IPS-18c (cell line): Measurements from ENCODE around the gene EXOC2.

ENCODE experiments used
- H3K4me3 ChIP-seq: 2 replicates; pipeline ENCODE4 v1.7.0; 2013; ENCODE audit warnings: low read depth, mild to moderate bottlenecking, low read length, moderate library complexity; ENCODE audit not compliant: insufficient read depth
- H3K9me3 ChIP-seq: one replicate; pipeline ENCODE4 v1.6.1; 2013; ENCODE audit warnings: mild to moderate bottlenecking, low read length, moderate library complexity; ENCODE audit not compliant: control insufficient read depth, insufficient read depth

Gene EXOC2

GRCh38 chr6:537114-537513, 155.8 kb downstream of the EXOC2 start:
- H3K4me3 ChIP-seq = no peak overlapping the region
- no peaks in the 10 kb centered on the region for H3K9me3 ChIP-seq

- H3K4me3 ChIP-seq = no peak overlapping the region
- no peaks in the 10 kb centered on the region for H3K9me3 ChIP-seq
Observed at GRCh38 chr6:530425-530824, 162.5 kb downstream of the EXOC2 start.

GRCh38 chr6:528989-529388, 163.9 kb downstream of the EXOC2 start:
- no peaks in the 10 kb centered on the region for H3K9me3 ChIP-seq
- H3K4me3 ChIP-seq = no peak overlapping the region

- no peak overlapping the region for H3K4me3 ChIP-seq
- H3K9me3 ChIP-seq = no peaks in the 10 kb centered on the region
Observed at GRCh38 chr6:527989-528673, 164.8 kb downstream of the EXOC2 start.

- no peaks in the 10 kb centered on the region for H3K9me3 ChIP-seq
- no peak overlapping the region for H3K4me3 ChIP-seq
Observed at GRCh38 chr6:524803-525202, 168.1 kb downstream of the EXOC2 start.

GRCh38 chr6:520820-521219, 172.1 kb downstream of the EXOC2 start:
- Histone ChIP-seq H3K9me3 (no peaks in the 10 kb centered on the region), H3K4me3 (no peak overlapping the region)

GRCh38 chr6:518218-518617, 174.7 kb downstream of the EXOC2 start:
- Histone ChIP-seq H3K4me3 (no peak overlapping the region), H3K9me3 (no peaks in the 10 kb centered on the region)

- H3K4me3 ChIP-seq = no peak overlapping the region
- no peaks in the 10 kb centered on the region for H3K9me3 ChIP-seq
Observed at GRCh38 chr6:516213-516612, 176.7 kb downstream of the EXOC2 start.

- H3K9me3 ChIP-seq = no peaks in the 10 kb centered on the region
- no peak overlapping the region for H3K4me3 ChIP-seq
Observed at GRCh38 chr6:515267-515666, 177.7 kb downstream of the EXOC2 start.

GRCh38 chr6:514396-514978, 178.5 kb downstream of the EXOC2 start:
- Histone ChIP-seq H3K4me3 (no peak overlapping the region), H3K9me3 (no peaks in the 10 kb centered on the region)

- Histone ChIP-seq H3K4me3 (no peak overlapping the region), H3K9me3 (no peaks in the 10 kb centered on the region)
Observed at GRCh38 chr6:513961-514360, 179.0 kb downstream of the EXOC2 start.

- H3K9me3 ChIP-seq = no peaks in the 10 kb centered on the region
- H3K4me3 ChIP-seq = no peak overlapping the region
Observed at GRCh38 chr6:513058-513457, 179.9 kb downstream of the EXOC2 start.

GRCh38 chr6:511488-512137, 181.3 kb downstream of the EXOC2 start:
- H3K4me3 ChIP-seq = no peak overlapping the region

GRCh38 chr6:509676-510075, 183.3 kb downstream of the EXOC2 start:
- Histone ChIP-seq H3K4me3 (no peak overlapping the region), H3K9me3 (no peaks in the 10 kb centered on the region)

More at GRCh38 chr6:511488-512137, 181.3 kb downstream of the EXOC2 start:
- H3K9me3 ChIP-seq = no peaks in the 10 kb centered on the region

- H3K9me3 ChIP-seq = no peaks in the 10 kb centered on the region
- H3K4me3 ChIP-seq = no peak overlapping the region
Observed at GRCh38 chr6:508614-509013, 184.3 kb downstream of the EXOC2 start.

- no peak overlapping the region for H3K4me3 ChIP-seq
- H3K9me3 ChIP-seq = no peaks in the 10 kb centered on the region
Observed at GRCh38 chr6:508006-508405, 184.9 kb downstream of the EXOC2 start.

- H3K9me3 ChIP-seq = no peaks in the 10 kb centered on the region
- no peak overlapping the region for H3K4me3 ChIP-seq
Observed at GRCh38 chr6:506920-507622, 185.9 kb downstream of the EXOC2 start.

GRCh38 chr6:506508-506907, 186.4 kb downstream of the EXOC2 start:
- no peaks in the 10 kb centered on the region for H3K9me3 ChIP-seq
- no peak overlapping the region for H3K4me3 ChIP-seq
